CD4-positive, CD25-positive, alpha-beta regulatory T cell (primary cell): ENCODE measurements around the gene HINT3. TPM values are rescaled to one million over a fixed set of nuclear protein-coding genes. Genes with fewer than 3 reads are reported as not detected.
A peak's percentile ranks its signal among the peaks of the same experiment; 100 is the strongest.

ENCODE experiments used
- ATAC-seq, 2 donors: fragments of 150-1000 bp; cut with Tn5 transposase; one replicate each; pipeline ENCODE4 v1.10.0; 2021; ENCODE audit warnings: low read depth in 2 of 2, moderate number of reproducible peaks in 2 of 2, moderate library complexity in 1 of 2
- DNase-seq, 3 donors: peaks; one replicate each; pipeline versions ENCODE4 v3.0.0 to v3.0.0-alpha.2; 2012 to 2022; ENCODE audit warnings: mixed read lengths in 1 of 3
- H3K27ac ChIP-seq: one replicate; pipeline ENCODE4 v1.7.0; 2013; ENCODE audit warnings: mild to moderate bottlenecking, low read length; ENCODE audit not compliant: insufficient read depth, poor library complexity, severe bottlenecking
- H3K27me3 ChIP-seq: one replicate; pipeline ENCODE4 v1.7.0; 2013; ENCODE audit warnings: low read length; ENCODE audit not compliant: control insufficient read depth, insufficient read depth
- H3K36me3 ChIP-seq: one replicate; pipeline ENCODE4 v1.7.0; 2013; ENCODE audit warnings: mild to moderate bottlenecking, low read length, moderate library complexity; ENCODE audit not compliant: control insufficient read depth, insufficient read depth
- H3K4me1 ChIP-seq: 2 replicates; pipeline ENCODE4 v1.7.0; 2013; ENCODE audit warnings: mild to moderate bottlenecking, low read length; ENCODE audit not compliant: insufficient read depth, control insufficient read depth, poor library complexity, severe bottlenecking
- H3K4me3 ChIP-seq: one replicate; pipeline ENCODE4 v1.7.0; 2013; ENCODE audit warnings: low read depth, mild to moderate bottlenecking, low read length, moderate library complexity
- H3K9me3 ChIP-seq, 2 experiments: 1 replicate in 1 of 2; 2 replicates in 1 of 2; pipeline ENCODE4 v1.7.0; 2013; ENCODE audit warnings: low read length in 2 of 2, mild to moderate bottlenecking in 1 of 2, moderate library complexity in 1 of 2; ENCODE audit not compliant: control insufficient read depth in 2 of 2
- H3K27ac Mint-ChIP-seq, 3 donors: one replicate each; pipeline ENCODE4 v1.8.0; 2020 to 2022; ENCODE audit warnings: mild to moderate bottlenecking in 3 of 3, mixed read lengths in 3 of 3, moderate library complexity in 2 of 3
- H3K27me3 Mint-ChIP-seq: one replicate; pipeline ENCODE4 v1.8.0; 2022; ENCODE audit warnings: mild to moderate bottlenecking, mixed read lengths
- H3K36me3 Mint-ChIP-seq: one replicate; pipeline ENCODE4 v1.8.0; 2020; ENCODE audit warnings: mixed read lengths
- H3K4me1 Mint-ChIP-seq, 4 donors: one replicate each; pipeline ENCODE4 v1.8.0; 2020 to 2022; ENCODE audit warnings: mixed read lengths in 4 of 4, mild to moderate bottlenecking in 1 of 4
- H3K4me3 Mint-ChIP-seq, 4 donors: one replicate each; pipeline ENCODE4 v1.8.0; 2020 to 2022; ENCODE audit warnings: mild to moderate bottlenecking in 4 of 4, mixed read lengths in 4 of 4, moderate library complexity in 3 of 4
- H3K9me3 Mint-ChIP-seq, 7 donors: one replicate each; pipeline ENCODE4 v1.8.0; 2020 to 2022; ENCODE audit warnings: mixed read lengths in 7 of 7, mild to moderate bottlenecking in 3 of 7, moderate library complexity in 2 of 7
- polyA plus RNA-seq, 4 donors: library from polyadenylated mRNA; unstranded; fragments of 300-500 nt; fragmentation: Illumina TruSeq; gene quantifications; one replicate each; pipeline ENCODE4 v1.2.3, GENCODE V29; 2021
- total RNA-seq: library from RNA; stranded (reverse); gene quantifications from one replicate; pipeline ENCODE4 v1.2.3, GENCODE V29; 2022

HINT3 gene
- total and polyA plus RNA-seq, 5 donors from 2014 or later: 8.3 to 13.9 (median 10.0) TPM

- Mint-ChIP-seq H3K36me3 (no peaks in the 10 kb centered on the region), H3K4me3 (no peak overlapping the region), H3K4me1 (peaks cover 32 to 44% (median 39%) of the 10 kb centered on the region in 4 donors), H3K27ac (no peak overlapping the region), H3K27me3 (no peaks in the 10 kb centered on the region), H3K9me3 (no peaks in the 10 kb centered on the region)
- Histone ChIP-seq H3K4me1 (peaks cover 21% of the 10 kb centered on the region), H3K27ac (no peak overlapping the region), H3K9me3 (no peaks in the 10 kb centered on the region), H3K36me3 (no peaks in the 10 kb centered on the region), H3K27me3 (no peaks in the 10 kb centered on the region), H3K4me3 (no peak overlapping the region)
- ATAC-seq (no peak), DNase-seq (no peak)
Measured at GRCh38 chr6:125991653-125992052, 35.1 kb downstream of the HINT3 start.

DNA sequence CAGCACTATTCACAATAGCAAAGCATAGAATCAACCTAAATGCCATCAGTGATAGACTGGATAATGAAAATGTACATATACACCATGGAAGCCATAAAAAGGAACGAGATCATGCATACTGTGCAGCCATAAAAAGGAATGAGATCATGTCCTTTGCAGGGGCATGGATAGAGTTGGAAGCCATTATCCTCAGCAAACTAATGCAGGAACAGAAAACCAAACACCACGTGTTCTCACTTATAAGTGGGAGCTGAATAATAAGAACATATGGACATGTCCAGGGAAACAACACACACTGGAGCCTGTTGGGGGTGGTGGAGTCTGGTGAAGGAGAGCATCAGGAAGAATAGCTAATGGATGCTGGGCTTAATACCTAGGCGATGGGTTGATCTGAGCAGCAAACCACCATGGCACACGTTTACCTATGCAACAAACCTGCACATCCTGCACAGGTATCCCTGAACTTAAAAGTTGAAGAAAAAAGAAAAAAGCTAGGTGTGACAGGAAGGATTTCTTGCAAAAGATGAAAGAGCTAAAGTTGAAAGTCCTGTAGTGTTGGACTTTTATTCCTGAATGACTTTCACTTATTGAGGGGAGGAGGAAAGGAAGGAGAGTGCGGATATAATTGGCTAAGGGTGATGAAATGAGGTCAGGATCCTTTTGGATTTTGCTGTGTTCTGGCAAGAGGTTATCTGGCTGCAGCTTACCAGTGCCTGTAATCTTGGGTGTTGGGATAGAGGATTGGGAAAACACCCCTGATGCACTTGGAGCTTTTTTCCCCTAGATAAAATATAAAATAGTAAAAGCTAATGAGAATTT lies 38.3 kb downstream of the HINT3 start:
- Mint-ChIP-seq H3K9me3 (no peaks in the 10 kb centered on the region), H3K4me3 (peak overlapping the region in 1 of 4 donors; percentile 26), H3K27ac (peak overlapping the region in 1 of 3 donors; percentile 33), H3K36me3 (peaks cover 8% of the 10 kb centered on the region), H3K27me3 (no peaks in the 10 kb centered on the region), H3K4me1 (peaks cover 32 to 35% (median 33%) of the 10 kb centered on the region in 4 donors)
- H3K36me3 ChIP-seq: peaks cover 12% of the 10 kb centered on the region
- ATAC-seq (no peak), DNase-seq (no peak)
- no peaks in the 10 kb centered on the region for H3K4me1 ChIP-seq
- no peak overlapping the region for H3K27ac ChIP-seq
- H3K27me3 ChIP-seq: no peaks in the 10 kb centered on the region
- H3K9me3 ChIP-seq: no peaks in the 10 kb centered on the region
- H3K4me3 ChIP-seq: no peak overlapping the region

DNA sequence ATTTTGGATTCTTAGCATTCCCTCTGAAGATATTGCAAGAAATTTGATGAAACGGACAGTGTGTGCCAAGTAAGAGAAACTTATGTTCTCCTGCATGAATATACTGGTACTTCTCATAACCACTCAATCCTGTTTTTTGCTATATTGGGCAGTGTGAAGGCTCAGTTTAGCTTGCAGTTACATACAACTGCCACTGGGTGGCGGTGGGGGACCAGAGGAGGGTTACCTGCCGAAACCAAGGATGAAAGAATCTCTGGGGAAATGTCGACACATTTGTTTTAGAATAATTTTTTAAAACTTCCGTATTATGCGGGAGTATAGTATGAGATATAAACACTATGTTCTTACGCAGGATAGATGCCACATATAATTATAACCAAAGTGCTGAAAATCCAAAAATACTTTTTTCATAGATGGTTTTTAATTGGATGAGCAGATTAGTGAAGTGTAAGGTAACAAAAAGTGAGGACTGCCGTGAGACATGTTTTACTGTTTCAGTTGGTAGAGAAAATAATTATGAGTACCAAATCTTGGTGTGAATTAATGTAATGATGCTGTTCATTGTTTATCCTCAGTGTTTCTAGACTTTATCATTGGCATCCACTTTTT lies 39.5 kb downstream of the HINT3 start:
- ATAC-seq: peak; percentile 94 to 96
- no peaks in the 10 kb centered on the region for H3K27me3 Mint-ChIP-seq
- H3K4me1 ChIP-seq: no peaks in the 10 kb centered on the region
- H3K27ac ChIP-seq: no peak overlapping the region
- peak; percentile 54 to 84 (median 73) for DNase-seq
- peaks cover 17% of the 10 kb centered on the region for H3K36me3 Mint-ChIP-seq
- no peaks in the 10 kb centered on the region for H3K9me3 ChIP-seq
- peak overlapping the region; percentile 61 for H3K4me3 ChIP-seq
- H3K9me3 Mint-ChIP-seq: no peaks in the 10 kb centered on the region
- peak overlapping the region; percentile 10 to 52 (median 18) for H3K27ac Mint-ChIP-seq
- H3K4me1 Mint-ChIP-seq: peaks cover 28 to 29% (median 29%) of the 10 kb centered on the region in 4 donors
- H3K4me3 Mint-ChIP-seq: peak overlapping the region; percentile 25 to 88 (median 78)
- no peaks in the 10 kb centered on the region for H3K27me3 ChIP-seq
- peaks cover 23% of the 10 kb centered on the region for H3K36me3 ChIP-seq

DNA sequence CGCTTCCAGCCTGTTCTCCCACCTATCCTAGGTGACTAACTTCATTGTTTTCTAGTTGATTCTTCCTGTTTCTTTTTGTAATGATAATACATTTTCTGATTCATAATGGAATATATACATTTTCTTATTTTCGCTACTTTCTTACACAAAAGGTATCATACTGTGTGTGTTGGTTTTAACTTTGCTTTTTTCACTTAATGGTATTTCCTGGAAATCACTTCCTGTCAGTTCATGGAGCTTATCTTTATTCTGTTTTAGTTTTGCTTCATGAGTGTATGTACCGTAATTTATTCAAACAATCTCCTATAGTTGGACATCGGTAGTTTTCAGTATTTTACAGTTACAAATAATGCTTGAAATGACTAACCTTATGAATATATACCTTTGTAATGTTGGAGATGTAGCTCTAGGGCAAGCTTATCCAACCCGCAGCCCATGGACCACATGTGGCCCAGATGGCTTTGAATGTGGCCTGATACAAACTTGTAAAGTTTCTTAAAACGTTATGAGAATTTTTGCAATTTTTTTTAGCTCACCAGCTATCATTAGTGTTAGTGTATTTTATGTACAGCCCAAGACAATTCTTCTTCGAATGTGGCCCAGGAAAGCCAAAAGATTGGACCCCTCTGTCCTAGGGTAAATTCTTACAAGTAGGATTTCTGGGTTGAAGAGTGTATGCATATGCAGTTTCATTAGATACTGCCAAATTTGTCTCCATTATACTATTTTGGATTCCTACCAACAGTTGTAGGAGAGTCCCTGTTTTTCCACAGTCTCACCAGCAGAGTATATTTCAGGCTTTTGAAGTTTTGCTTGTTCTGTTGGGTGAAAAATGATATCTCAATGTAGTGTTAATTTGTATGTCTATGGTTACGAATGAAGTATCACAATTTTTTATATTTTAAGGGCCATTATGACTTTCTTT lies 46.4 kb downstream of the HINT3 start:
- peak overlapping the region; percentile 12 to 90 (median 56) for H3K4me3 Mint-ChIP-seq
- H3K36me3 Mint-ChIP-seq: peaks cover 40% of the 10 kb centered on the region
- H3K4me1 ChIP-seq: peaks cover 12% of the 10 kb centered on the region
- H3K27ac ChIP-seq: peak overlapping the region; percentile 57
- peak; percentile 47 to 68 for ATAC-seq
- H3K9me3 Mint-ChIP-seq: no peaks in the 10 kb centered on the region
- peaks cover 23 to 28% (median 24%) of the 10 kb centered on the region in 4 donors for H3K4me1 Mint-ChIP-seq
- H3K36me3 ChIP-seq: peaks cover 36% of the 10 kb centered on the region
- no peaks in the 10 kb centered on the region for H3K27me3 Mint-ChIP-seq
- peak overlapping the region; percentile 67 for H3K4me3 ChIP-seq
- DNase-seq: peak in 1 of 3 donors; percentile 72
- no peaks in the 10 kb centered on the region for H3K9me3 ChIP-seq
- H3K27me3 ChIP-seq: no peaks in the 10 kb centered on the region
- H3K27ac Mint-ChIP-seq: peak overlapping the region in 2 of 3 donors; percentile 4 to 72

DNA sequence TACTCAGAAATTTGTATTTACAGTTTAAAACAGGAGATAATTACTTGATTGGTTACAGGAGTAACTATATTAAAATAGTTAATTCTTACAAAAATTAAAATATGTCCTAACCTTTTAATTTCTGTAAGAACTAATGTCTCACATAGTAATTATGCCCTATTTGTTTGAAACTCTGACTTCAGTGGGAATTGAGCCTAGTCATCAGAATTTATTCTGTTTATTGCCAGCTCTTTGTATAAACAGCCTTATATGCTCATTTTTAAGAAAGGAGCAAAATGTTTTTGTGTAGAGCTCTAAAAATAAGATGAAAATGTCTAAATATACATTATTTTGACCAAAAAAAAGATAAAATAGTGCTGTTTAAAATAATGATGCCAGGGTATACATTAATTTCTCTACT lies 51.2 kb downstream of the HINT3 start:
- Histone ChIP-seq H3K4me1 (peaks cover 5% of the 10 kb centered on the region), H3K36me3 (peaks cover 38% of the 10 kb centered on the region), H3K9me3 (no peaks in the 10 kb centered on the region), H3K27me3 (no peaks in the 10 kb centered on the region), H3K4me3 (no peak overlapping the region), H3K27ac (no peak overlapping the region)
- Mint-ChIP-seq H3K4me3 (no peak overlapping the region), H3K4me1 (peaks cover 11 to 12% (median 11%) of the 10 kb centered on the region in 4 donors), H3K27ac (no peak overlapping the region), H3K9me3 (no peaks in the 10 kb centered on the region), H3K36me3 (peaks cover 42% of the 10 kb centered on the region), H3K27me3 (no peaks in the 10 kb centered on the region)
- ATAC-seq: no peak
- DNase-seq: no peak

DNA sequence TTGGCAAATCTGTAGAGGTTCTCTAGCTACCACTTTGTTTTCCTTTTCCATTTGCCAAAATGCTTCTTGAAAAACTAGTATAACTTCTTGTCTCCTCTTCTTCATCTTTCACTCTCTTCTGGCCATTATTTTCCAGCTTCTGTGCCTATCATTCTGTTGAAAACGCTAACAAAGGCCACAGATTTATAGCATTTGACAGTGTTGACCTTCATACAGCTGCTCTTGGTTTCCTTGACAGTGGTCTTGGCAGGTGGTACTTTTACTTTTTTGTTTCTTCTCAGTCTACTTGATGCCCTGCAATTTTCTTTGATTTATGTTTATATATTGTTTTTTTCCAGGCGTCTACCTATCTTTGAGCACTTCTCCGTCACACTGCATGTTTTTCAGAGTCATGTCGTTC lies 53.5 kb downstream of the HINT3 start:
- ATAC-seq (no peak), DNase-seq (no peak)
- H3K27me3 ChIP-seq: no peaks in the 10 kb centered on the region
- H3K27ac Mint-ChIP-seq: no peak overlapping the region
- no peak overlapping the region for H3K4me3 ChIP-seq
- no peaks in the 10 kb centered on the region for H3K4me1 ChIP-seq
- H3K27ac ChIP-seq: no peak overlapping the region
- H3K9me3 ChIP-seq: no peaks in the 10 kb centered on the region
- no peaks in the 10 kb centered on the region for H3K27me3 Mint-ChIP-seq
- peaks cover 42% of the 10 kb centered on the region for H3K36me3 Mint-ChIP-seq
- peaks cover 0 to 4% (median 0%) of the 10 kb centered on the region in 4 donors for H3K4me1 Mint-ChIP-seq
- no peak overlapping the region for H3K4me3 Mint-ChIP-seq
- no peaks in the 10 kb centered on the region for H3K9me3 Mint-ChIP-seq
- peaks cover 56% of the 10 kb centered on the region for H3K36me3 ChIP-seq

GRCh38 chr6:126015863-126016262 lies 59.3 kb downstream of the HINT3 start:
- H3K36me3 ChIP-seq: peaks cover 61% of the 10 kb centered on the region
- H3K27ac Mint-ChIP-seq: peak overlapping the region in 1 of 3 donors; percentile 22
- ATAC-seq: no peak

More at GRCh38 chr6:126015863-126016262, 59.3 kb downstream of the HINT3 start:
- no peak overlapping the region for H3K4me3 ChIP-seq
- no peaks in the 10 kb centered on the region for H3K9me3 ChIP-seq
- no peak overlapping the region for H3K4me3 Mint-ChIP-seq
- H3K4me1 ChIP-seq: no peaks in the 10 kb centered on the region
- peaks cover 53% of the 10 kb centered on the region for H3K36me3 Mint-ChIP-seq
- DNase-seq: no peak
- peaks cover 0 to 9% (median 0%) of the 10 kb centered on the region in 4 donors for H3K4me1 Mint-ChIP-seq
- no peaks in the 10 kb centered on the region for H3K27me3 ChIP-seq
- H3K9me3 Mint-ChIP-seq: no peaks in the 10 kb centered on the region
- H3K27me3 Mint-ChIP-seq: no peaks in the 10 kb centered on the region
- H3K27ac ChIP-seq: no peak overlapping the region
